Small intestine (tissue), 7 donors: ENCODE results near the gene CFAP46. TPM values are rescaled to one million over a fixed set of nuclear protein-coding genes. Genes with fewer than 3 reads are reported as not detected.

ENCODE experiments used
- DNase-seq, 2 donors: peaks; one replicate each; pipeline versions ENCODE4 v3.0.0 to v3.0.0-alpha.2; 2013
- FAIRE-seq: peaks from 2 replicates; lab custom pipeline; 2012; peaks lifted over from hg19 to GRCh38; lab: Jason Lieb, UNC
- H3K27ac ChIP-seq, 3 donors: one replicate each; pipeline ENCODE4 v1.5.1; 2013; ENCODE audit warnings: low read length in 2 of 3, mild to moderate bottlenecking in 2 of 3, control low read depth in 1 of 3, inconsistent platforms in 1 of 3, low read depth in 1 of 3, moderate library complexity in 1 of 3
- H3K27me3 ChIP-seq, 3 donors: one replicate each; pipeline ENCODE4 v1.6.1; 2013; ENCODE audit warnings: low read length in 3 of 3, inconsistent platforms in 1 of 3; ENCODE audit not compliant: control insufficient read depth in 3 of 3, insufficient read depth in 3 of 3
- H3K36me3 ChIP-seq, 3 donors: one replicate each; pipeline ENCODE4 v1.6.1; 2013; ENCODE audit warnings: low read length in 3 of 3, inconsistent platforms in 1 of 3, low read depth in 1 of 3, mild to moderate bottlenecking in 1 of 3, moderate library complexity in 1 of 3; ENCODE audit not compliant: control insufficient read depth in 3 of 3, insufficient read depth in 2 of 3
- H3K4me1 ChIP-seq, 3 donors: one replicate each; pipeline ENCODE4 v1.6.1; 2013; ENCODE audit warnings: low read length in 2 of 3, inconsistent platforms in 1 of 3, low read depth in 1 of 3, mild to moderate bottlenecking in 1 of 3, moderate library complexity in 1 of 3; ENCODE audit not compliant: control insufficient read depth in 3 of 3, insufficient read depth in 2 of 3
- H3K4me3 ChIP-seq, 3 donors: one replicate each; pipeline ENCODE4 v1.5.1; 2013; ENCODE audit warnings: low read length in 3 of 3, control low read depth in 1 of 3, inconsistent platforms in 1 of 3, low read depth in 1 of 3, mild to moderate bottlenecking in 1 of 3, moderate library complexity in 1 of 3
- H3K9me3 ChIP-seq, 2 donors: one replicate each; pipeline ENCODE4 v1.6.1; 2013; ENCODE audit warnings: low read depth in 1 of 2, low read length in 1 of 2; ENCODE audit not compliant: control insufficient read depth in 2 of 2, insufficient read depth in 1 of 2
- WGBS, 3 donors: extraction: QIAGEN DNeasy Blood & Tissue Kit; methylation state at CpG; one replicate each; pipeline ENCODE4 v1.1.7; 2013; 5-methylcytosine and 5-hydroxymethylcytosine counted together
- polyA plus RNA-seq, 4 donors: library from polyadenylated mRNA; stranded (reverse) in 3 of 4; unstranded in 1 of 4; fragments of 200-250 nt in 3 of 4; fragments of 120-200 nt in 1 of 4; gene quantifications; one replicate each; pipeline versions ENCODE4 v1.2.1 to v1.2.3, GENCODE V29; 2013
- donor health status: healthy with polysubstance abuse.
- donor health status: control.
- donor health status: control.
- donor health status: Bipolar disorder and iron deficiency.
- donor health status: healthy.

CFAP46 gene
- polyA plus RNA-seq, 4 donors = 0.27 to 0.43 TPM; not detected in 2

DNA sequence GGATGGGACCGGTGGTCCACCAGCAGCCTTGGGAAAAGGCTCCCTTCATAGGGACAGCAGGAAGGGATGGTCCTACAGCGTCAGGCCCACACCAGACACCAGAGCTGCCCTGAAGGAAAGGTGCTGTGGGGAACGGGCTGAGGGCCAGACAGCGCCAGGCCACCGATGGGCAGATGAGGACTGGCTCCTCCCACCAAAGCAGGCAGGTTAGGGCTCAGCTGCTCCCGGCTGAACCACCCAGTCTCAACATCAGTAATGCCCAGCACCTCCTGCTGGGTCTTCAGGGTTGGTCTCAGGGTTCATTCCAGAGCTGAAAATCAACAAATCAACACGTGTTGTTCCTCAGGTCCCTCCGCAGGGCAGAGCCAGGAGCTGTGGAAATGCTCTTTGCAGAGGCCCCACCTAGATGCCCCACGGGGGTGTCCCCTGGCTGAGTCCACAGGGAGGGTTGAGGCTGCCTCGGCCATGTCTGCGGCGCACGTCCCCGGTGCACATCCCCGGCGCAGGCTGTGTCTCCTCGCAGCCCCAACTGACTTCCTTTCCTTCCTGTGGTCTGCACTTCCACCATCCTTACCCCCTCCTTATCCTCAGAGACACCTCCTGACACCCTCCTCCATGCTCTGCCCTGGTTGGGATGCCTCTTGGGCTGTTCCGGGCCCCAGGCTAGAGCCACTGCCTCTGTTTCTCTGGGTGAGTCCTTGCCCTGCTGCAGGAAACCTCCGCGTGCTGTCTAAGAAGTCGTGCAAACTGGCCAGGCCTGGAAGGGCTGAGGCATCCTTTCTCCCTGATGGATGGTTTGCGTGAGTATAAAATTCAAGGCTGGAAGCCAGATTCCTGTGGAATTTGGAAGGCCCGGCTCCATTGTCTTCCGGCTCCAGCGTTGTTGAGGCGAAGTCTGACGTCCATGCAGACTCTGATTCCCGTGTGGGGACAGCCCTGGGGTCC is 32.8 kb upstream of the CFAP46 start:
- Histone ChIP-seq H3K9me3 (no peaks in the 10 kb centered on the region), H3K36me3 (no peaks in the 10 kb centered on the region), H3K27ac (no peak overlapping the region), H3K4me1 (no peaks in the 10 kb centered on the region), H3K27me3 (peaks cover 0 to 10% (median 8%) of the 10 kb centered on the region in 3 donors), H3K4me3 (no peak overlapping the region)
- FAIRE-seq (no peak), DNase-seq (no peak)
- 59 to 68% (median 68%) methylated on average over 23 to 28 of the region's 28 CpGs for WGBS, 3 donors

DNA sequence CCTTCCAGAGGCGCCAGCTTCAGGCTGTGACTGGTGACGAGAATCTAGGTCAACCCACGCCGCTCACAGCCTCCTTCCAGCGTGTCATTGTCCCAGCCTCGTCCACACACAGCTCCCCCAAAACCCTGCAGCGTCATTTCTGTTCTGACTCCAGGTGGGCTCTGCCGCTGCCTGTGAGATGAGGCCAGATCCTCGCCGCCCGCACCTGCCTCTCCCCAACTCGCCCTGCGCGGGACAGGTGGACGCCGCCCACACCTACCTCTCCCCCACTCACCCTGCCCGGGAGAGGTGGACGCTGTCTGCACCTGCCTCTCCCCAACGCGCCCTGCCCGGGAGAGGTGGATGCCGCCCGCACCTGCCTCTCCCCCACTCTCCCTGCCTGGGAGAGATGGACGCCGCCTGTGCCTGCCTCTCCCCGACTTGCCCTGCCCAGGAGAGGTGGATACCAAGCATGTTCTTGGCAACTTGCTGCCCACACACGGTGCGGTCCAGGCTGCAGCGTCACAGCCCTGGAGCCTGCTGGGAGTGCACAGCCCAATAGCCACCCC is 32.0 kb upstream of the CFAP46 start:
- Histone ChIP-seq H3K4me3 (no peak overlapping the region), H3K4me1 (no peaks in the 10 kb centered on the region), H3K36me3 (no peaks in the 10 kb centered on the region), H3K9me3 (no peaks in the 10 kb centered on the region), H3K27me3 (peaks cover 0 to 10% (median 8%) of the 10 kb centered on the region in 3 donors), H3K27ac (no peak overlapping the region)
- DNase-seq (no peak), FAIRE-seq (no peak)
- WGBS, 3 donors = 50 to 81% (median 55%) methylated on average over 28 to 29 of the region's 29 CpGs

DNA sequence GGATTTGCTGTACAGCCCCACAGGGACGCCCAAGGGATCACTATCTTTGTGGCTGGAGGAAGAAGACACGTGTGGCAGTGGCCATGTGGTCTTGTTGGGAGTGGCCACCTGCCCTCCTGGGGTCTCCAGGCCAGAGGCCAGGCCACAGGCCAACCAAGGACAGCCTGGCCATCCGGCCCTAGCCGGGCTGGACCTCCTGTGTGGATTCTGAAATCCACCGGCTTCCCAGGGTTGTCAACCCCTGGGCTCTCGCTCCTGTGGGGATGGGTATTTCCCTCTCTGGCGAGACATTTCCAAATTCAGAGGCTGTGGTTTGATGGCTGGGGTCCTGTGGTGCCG is 31.5 kb upstream of the CFAP46 start:
- Histone ChIP-seq H3K9me3 (no peaks in the 10 kb centered on the region), H3K36me3 (no peaks in the 10 kb centered on the region), H3K27me3 (peaks cover 0 to 10% (median 8%) of the 10 kb centered on the region in 3 donors), H3K27ac (no peak overlapping the region), H3K4me3 (no peak overlapping the region), H3K4me1 (no peaks in the 10 kb centered on the region)
- FAIRE-seq (no peak), DNase-seq (no peak)
- WGBS, 3 donors = 70 to 80% (median 72%) methylated on average over 6 to 8 of the region's 8 CpGs

DNA sequence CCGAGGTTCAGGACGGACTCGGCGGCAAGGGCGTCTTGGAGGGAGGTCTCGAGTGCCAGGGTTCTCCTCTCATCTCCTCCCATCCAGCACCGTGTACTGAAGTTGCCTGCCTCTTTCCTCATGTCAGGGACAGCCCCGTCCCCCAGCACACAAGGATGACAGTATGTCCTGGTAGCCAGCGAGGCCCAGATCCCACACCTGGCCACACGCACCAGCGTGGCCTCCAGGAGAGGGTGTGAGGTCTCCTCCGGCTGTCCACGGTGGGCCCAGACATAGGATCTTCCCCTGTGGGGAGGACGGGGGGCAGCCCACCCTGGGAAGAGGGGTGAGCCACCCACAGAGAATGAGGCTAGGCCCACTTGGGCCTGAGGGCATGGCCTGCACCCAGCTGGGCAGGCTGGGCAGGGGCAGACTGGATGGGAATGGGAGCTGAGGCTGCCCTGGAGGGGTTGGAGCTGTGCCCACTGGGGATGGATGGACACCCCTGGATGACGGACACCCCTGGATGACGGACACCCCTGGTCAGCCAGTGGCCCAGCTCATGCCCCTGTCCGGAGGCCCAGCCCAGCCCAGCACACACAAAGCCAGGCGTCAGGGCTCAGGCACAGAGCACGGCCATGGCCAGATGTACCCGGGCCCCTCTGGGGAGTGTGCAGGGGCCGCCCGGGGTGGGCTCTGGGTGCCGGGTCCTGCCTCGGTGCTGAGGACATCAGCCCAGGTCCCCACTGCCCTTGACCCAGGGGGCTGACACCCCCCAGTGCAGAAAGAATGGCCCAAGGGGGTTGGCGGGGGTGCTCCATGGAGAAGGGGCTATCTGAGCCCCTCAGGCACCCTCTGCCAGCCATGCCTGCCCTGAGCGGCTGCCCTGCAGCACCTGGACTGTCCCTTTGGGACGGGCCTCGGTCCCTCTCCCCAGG is 30.9 kb upstream of the CFAP46 start:
- H3K36me3 ChIP-seq = no peaks in the 10 kb centered on the region
- H3K4me3 ChIP-seq = no peak overlapping the region
- H3K27ac ChIP-seq = no peak overlapping the region
- WGBS, 3 donors = 76 to 86% (median 80%) methylated on average over 26 to 28 of the region's 28 CpGs
- no peak for DNase-seq
- no peak for FAIRE-seq
- no peaks in the 10 kb centered on the region for H3K4me1 ChIP-seq
- H3K9me3 ChIP-seq = no peaks in the 10 kb centered on the region
- peaks cover 0 to 10% (median 8%) of the 10 kb centered on the region in 3 donors for H3K27me3 ChIP-seq

DNA sequence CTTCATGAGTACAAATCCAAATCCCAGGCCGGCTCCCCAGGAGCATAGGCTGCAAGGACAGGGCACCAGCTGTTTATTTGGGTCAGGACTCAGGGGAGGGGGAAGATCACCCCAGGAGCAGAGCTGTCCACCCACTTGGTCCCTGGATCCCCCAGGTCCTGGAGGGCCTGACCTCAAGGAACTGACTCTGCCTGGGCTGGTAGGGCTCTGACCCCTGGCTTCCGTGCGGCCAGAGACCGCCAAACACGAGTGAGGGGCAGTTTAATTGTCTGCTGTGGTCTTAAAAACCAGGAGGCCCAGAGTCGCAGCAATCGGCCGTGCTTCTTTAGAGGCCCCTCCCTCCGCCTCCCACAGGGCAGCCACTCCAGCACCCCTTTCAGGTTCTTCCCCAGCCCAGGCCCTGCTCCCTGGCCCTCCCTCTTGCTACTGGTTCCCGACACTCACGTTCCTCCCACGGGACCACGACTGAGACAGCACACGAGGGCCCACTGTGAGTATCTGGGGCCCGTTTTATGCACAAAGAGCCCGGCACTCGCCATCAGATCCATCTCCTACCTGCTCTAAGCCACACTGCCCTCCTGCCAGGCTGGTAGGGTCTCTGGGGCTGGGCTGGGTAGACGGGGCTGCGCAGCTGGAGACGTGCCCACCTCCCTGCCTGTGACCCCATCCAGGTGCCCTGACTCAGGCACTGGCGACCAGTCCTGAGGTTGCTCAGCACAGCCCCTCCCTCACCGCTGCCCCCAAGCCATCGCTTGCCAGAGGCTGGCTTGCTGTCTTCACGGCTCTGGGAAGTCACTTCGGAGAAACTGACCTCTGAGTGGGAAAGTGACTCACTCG is 30.0 kb upstream of the CFAP46 start:
- DNase-seq = no peak
- no peak overlapping the region for H3K27ac ChIP-seq
- H3K4me1 ChIP-seq = no peaks in the 10 kb centered on the region
- no peaks in the 10 kb centered on the region for H3K36me3 ChIP-seq
- no peak for FAIRE-seq
- no peak overlapping the region for H3K4me3 ChIP-seq
- WGBS, 3 donors = 71 to 77% (median 72%) methylated on average over 26 of the region's 26 CpGs
- H3K9me3 ChIP-seq = no peaks in the 10 kb centered on the region
- H3K27me3 ChIP-seq = peaks cover 0 to 10% (median 8%) of the 10 kb centered on the region in 3 donors

DNA sequence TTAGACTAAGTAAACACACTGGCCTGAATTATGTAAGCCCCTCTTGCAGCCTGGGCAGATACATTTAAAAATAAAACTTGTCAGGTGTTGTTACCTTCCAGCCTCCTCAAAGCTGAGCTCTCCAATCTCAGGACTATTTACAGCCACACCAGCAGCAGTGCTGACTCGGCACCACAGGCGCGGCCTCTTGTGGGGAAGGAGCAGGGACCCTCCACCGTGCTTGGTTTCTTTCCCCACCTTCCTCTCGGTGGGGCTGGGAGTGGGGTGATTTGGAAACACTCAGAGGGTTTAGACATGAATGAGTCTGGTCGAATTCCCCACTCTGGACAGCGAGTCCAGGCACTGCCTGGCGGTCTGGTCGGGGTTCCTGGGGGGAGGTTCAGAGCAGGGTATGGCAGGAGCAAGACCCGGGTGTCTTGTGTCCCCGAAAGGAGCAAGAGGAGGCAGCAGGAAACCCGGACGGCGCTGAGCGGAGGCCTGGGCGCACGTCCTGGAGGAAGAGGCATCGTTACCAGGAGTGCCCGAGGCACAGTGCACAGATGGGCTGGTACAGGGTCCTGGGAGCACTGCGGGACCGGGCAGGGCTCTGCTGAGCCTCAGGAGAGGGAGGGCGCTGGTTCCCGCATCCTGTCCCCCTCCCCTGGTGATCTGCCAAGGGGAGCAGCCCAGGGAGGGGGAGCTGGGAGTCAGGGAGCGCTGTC is 29.2 kb upstream of the CFAP46 start:
- no peaks in the 10 kb centered on the region for H3K4me1 ChIP-seq
- DNase-seq = no peak
- peaks cover 0 to 10% (median 8%) of the 10 kb centered on the region in 3 donors for H3K27me3 ChIP-seq
- H3K9me3 ChIP-seq = no peaks in the 10 kb centered on the region
- H3K4me3 ChIP-seq = no peak overlapping the region
- 49 to 59% (median 54%) methylated on average over 22 to 24 of the region's 24 CpGs for WGBS, 3 donors
- H3K36me3 ChIP-seq = no peaks in the 10 kb centered on the region
- H3K27ac ChIP-seq = no peak overlapping the region
- FAIRE-seq = no peak

DNA sequence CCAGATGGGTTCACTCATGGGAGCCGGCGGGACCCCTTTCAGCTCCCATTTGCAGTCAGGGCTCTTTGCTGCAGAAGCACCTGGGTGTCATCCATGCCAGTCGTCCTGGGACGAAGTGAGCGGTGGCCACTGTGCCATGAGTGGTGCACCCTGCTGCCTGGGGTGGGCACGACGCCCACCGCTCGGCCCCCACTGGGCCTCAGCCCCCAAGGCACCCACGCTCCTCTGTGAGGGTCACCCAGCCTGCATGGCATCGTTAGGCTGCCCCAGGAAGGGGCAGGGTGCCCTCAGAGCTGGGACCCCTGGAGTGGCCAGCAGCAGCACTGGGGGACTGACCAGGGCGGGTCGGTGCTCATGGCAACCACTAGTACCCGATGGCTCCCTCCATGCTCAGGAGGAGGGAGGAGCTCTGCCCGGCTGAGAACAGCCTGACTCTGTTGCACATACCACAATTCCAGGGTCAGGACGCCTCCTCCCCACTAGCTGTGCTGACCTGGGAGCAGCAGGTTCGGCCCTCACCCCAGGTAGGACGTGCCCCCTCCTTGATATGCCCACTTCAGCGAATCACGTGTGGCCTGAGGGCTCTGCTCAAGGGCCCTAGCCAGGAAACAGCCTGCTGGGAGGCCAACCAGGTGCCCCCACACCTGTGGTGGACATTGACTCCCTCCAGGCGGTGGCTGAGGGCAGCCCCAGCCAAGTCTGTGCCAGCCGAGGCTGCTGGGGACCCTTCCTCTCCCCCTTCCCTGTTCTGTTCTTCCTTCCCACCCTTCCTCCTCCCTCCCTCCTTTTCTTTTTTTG is 28.5 kb upstream of the CFAP46 start:
- H3K27me3 ChIP-seq = peaks cover 0 to 10% (median 8%) of the 10 kb centered on the region in 3 donors
- 65 to 72% (median 72%) methylated on average over 20 to 22 of the region's 22 CpGs for WGBS, 3 donors
- DNase-seq = no peak

More for the DNA sequence above, 28.5 kb upstream of the CFAP46 start:
- FAIRE-seq = no peak
- H3K4me3 ChIP-seq = no peak overlapping the region
- H3K4me1 ChIP-seq = no peaks in the 10 kb centered on the region
- H3K27ac ChIP-seq = no peak overlapping the region
- H3K9me3 ChIP-seq = no peaks in the 10 kb centered on the region
- H3K36me3 ChIP-seq = no peaks in the 10 kb centered on the region
